ENCODE measurements around the gene TTC34.

TTC34 gene

DNA sequence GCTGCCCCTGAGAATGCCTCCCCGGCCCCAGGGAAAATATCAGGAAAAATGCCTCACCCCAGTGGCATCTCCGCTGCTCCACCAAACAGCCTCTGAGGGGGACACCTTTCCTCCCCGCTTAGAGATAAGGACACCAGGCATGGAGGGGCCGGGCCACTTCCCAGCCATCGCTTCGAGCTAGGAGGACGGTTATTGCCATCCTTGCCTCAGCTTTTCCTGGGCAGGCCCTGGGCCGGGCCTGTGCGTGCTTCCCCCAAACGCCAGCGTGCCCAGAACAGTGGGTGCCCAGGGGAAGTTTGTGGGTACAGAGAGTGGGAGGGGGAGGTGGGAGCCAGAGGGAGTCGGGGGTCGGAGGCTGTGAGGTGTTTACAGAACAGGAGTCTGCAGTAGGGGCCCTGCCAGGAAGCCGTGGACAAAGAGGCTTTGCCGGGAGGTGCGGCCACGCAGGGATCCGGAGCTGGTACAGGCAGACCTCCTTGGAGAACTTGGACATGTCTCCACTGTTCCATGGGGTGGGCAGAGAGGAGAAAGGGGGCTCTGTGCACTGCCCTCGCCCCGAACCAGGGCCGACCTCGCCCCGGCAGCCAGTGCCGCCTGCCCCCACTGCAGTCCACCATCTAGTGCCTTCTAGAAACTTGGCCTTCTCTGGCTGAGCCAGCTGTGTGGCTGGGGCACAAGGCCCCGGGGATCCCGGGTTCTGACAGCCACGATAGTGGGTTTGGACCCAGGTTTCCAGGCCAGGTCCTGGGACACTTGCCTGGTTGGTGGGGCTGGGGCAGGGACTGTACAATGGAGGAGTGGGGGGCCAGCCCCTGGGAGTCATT lies 33.5 kb upstream of the TTC34 start:
- no peaks in the 10 kb centered on the region for H3K36me3 ChIP-seq
- no peaks in the 10 kb centered on the region for H3K9me3 ChIP-seq
- TF ChIP-seq, protein P1, sequence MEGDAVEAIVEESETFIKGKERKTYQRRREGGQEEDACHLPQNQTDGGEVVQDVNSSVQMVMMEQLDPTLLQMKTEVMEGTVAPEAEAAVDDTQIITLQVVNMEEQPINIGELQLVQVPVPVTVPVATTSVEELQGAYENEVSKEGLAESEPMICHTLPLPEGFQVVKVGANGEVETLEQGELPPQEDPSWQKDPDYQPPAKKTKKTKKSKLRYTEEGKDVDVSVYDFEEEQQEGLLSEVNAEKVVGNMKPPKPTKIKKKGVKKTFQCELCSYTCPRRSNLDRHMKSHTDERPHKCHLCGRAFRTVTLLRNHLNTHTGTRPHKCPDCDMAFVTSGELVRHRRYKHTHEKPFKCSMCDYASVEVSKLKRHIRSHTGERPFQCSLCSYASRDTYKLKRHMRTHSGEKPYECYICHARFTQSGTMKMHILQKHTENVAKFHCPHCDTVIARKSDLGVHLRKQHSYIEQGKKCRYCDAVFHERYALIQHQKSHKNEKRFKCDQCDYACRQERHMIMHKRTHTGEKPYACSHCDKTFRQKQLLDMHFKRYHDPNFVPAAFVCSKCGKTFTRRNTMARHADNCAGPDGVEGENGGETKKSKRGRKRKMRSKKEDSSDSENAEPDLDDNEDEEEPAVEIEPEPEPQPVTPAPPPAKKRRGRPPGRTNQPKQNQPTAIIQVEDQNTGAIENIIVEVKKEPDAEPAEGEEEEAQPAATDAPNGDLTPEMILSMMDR (IDR thresholded peaks at IDR 0.05), result no peak
- H3K27me3 ChIP-seq, result peaks cover 10% of the 10 kb centered on the region
- H3K27ac ChIP-seq, result no peak overlapping the region
- no peak overlapping the region for H3K4me3 ChIP-seq (ENCODE audit: low read depth in 1 of 2, low read length in 1 of 2)
- no peaks in the 10 kb centered on the region for H3K4me1 ChIP-seq (ENCODE audit: control insufficient read depth in 1 of 2, insufficient read depth in 1 of 2, low read depth in 1 of 2, low read length in 1 of 2)

DNA sequence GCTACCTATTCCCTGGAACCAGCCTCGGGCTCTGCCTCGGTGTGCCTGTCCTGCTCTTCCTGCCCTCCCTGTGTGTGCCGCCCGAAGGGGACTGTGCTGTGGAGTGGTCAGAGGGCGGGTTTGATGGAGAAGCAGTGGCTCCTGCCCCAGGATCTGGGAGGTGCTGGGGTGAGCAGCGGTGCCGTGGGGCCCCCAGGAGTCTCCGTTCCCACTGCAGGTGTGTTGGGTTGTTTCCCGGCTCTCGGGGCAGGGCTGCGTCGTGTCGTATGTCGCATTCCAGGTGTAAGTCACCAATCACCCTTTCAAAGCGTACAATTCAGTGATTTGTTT lies 32.6 kb upstream of the TTC34 start:
- Histone ChIP-seq H3K36me3 (no peaks in the 10 kb centered on the region), H3K9me3 (no peaks in the 10 kb centered on the region), H3K27me3 (peaks cover 2% of the 10 kb centered on the region), H3K4me3 (ENCODE audit: low read depth in 1 of 2, low read length in 1 of 2) (no peak overlapping the region), H3K4me1 (ENCODE audit: control insufficient read depth in 1 of 2, insufficient read depth in 1 of 2, low read depth in 1 of 2, low read length in 1 of 2) (no peaks in the 10 kb centered on the region), H3K27ac (no peak overlapping the region)
- TF ChIP-seq, protein P1 (IDR thresholded peaks at IDR 0.05), result no peak

DNA sequence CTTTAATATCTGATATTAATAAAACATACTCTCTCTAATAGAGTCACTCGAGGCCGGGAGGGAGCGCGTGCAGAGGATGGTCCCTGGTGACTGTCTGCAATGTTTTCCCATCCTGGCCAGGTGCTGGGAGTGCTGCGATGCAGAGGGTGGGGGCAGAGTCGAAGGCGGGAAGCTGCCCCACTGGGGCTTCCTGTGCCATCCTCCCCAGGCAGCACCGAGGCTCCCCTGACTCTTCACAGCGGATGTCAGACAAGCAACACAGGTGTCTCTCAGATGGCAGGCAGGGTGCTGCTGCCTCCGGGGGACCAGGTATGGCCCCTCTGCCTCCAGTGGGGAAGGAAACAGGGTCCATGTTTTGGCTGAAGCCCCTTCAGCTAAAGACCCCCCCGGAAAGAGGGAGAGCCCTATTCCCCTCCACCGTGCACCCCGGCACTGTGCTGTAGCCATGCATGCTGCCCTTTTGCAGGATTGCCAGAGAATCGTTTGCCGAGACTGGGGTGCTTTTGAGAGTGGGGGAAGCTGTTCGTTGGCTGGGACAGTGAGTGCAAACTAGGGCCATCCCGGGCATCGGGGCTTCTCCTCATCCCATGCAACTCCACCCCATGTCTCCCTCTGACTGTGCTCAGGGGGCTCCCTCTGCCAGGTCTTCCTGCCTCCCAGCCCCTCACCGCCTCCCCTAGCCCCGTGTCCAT lies 32.1 kb upstream of the TTC34 start:
- Histone ChIP-seq H3K36me3 (no peaks in the 10 kb centered on the region), H3K4me1 (ENCODE audit: control insufficient read depth in 1 of 2, insufficient read depth in 1 of 2, low read depth in 1 of 2, low read length in 1 of 2) (no peaks in the 10 kb centered on the region), H3K9me3 (no peaks in the 10 kb centered on the region), H3K27ac (no peak overlapping the region), H3K4me3 (ENCODE audit: low read depth in 1 of 2, low read length in 1 of 2) (no peak overlapping the region), H3K27me3 (no peaks in the 10 kb centered on the region)
- TF ChIP-seq, protein P1 (IDR thresholded peaks at IDR 0.05), result no peak

DNA sequence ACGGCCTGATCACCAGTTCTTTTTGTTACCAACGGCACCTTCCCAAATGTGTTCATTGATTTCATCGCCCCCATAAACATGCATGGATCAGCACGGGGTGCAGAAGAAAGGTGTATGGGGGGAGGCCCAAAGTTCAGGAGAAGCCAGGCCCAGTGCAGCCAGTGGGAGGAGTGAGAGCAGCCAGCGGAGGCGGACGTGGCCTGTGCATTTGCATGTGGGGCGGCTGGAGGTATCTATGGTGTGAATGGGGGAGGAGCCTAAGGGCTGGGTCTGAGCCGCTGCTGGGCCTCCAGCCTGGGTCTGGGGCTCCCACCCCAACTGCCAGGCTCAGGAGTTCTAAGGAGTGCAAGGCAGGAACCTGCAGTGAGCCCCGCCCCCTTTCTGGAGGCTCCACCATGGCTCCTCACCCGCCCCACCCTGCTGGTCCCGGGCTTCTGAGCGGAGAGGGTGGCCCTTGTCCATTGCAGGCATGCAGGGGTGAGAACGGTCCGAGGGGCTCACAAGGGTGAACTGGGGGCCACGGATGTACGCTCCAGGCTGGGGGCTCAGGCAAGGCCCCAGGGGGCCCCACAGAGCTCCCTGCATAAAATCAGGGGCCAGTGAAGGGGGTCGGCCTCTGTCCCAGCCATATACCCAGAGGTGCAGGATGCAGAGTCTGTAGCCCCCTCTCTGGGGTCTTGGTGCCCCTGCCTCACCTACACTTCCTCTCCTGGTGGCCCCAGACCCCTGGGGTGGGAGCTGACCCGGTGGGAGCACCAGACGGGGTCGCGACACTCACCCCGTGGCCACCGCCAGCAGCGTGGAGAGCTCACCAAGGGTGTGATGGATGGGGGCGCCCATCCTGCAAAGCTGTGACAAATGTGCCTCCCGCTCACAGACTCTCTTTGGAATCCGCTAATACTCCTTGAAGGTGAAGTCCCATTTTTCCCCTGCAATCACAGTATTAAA lies 31.3 kb upstream of the TTC34 start:
- Histone ChIP-seq H3K4me1 (ENCODE audit: control insufficient read depth in 1 of 2, insufficient read depth in 1 of 2, low read depth in 1 of 2, low read length in 1 of 2) (no peaks in the 10 kb centered on the region), H3K9me3 (no peaks in the 10 kb centered on the region), H3K36me3 (no peaks in the 10 kb centered on the region), H3K27ac (no peak overlapping the region), H3K27me3 (no peaks in the 10 kb centered on the region), H3K4me3 (ENCODE audit: low read depth in 1 of 2, low read length in 1 of 2) (no peak overlapping the region)
- TF ChIP-seq, protein P1 (IDR thresholded peaks at IDR 0.05), result no peak

DNA sequence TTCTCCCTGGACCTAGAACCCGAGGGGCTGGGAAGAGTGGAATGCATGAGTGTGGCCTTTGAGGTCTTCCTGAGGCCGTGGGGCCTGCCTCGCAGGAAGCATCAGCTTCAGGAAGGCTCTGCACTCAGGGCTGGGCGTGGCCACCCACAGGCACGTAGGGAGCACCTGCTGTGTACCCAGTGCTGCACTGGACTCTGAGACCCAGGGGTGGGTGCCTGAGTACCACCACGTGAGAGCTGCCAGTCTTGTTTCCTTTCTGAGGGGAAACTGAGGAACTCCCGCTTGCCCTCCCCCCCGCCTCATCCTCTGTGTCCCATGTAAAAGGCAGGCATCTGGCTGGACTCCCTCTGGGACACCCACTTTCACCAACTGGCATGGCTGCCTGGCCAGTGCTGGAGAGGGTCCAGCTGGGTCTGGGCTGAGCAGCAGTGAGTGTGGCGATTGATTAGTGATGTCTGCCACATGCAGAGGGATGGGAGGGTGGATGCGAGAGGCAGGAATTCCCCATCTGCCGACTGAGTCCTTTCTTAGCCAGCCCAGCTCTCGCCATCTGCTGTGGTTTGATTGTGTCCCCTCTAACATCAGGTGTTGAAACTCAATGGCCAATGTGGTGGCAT lies 30.2 kb upstream of the TTC34 start:
- no peaks in the 10 kb centered on the region for H3K36me3 ChIP-seq
- no peak overlapping the region for H3K4me3 ChIP-seq (ENCODE audit: low read depth in 1 of 2, low read length in 1 of 2)
- no peak overlapping the region for H3K27ac ChIP-seq
- TF ChIP-seq, protein P1 (IDR thresholded peaks at IDR 0.05), result no peak
- H3K9me3 ChIP-seq, result no peaks in the 10 kb centered on the region
- H3K27me3 ChIP-seq, result no peaks in the 10 kb centered on the region
- no peaks in the 10 kb centered on the region for H3K4me1 ChIP-seq (ENCODE audit: control insufficient read depth in 1 of 2, insufficient read depth in 1 of 2, low read depth in 1 of 2, low read length in 1 of 2)

All from neutrophil (primary cell).